GM19438 (cell line): ENCODE measurements around the gene BCL11B.

Experiments used
- ATAC-seq: cut with Tn5 transposase; IDR thresholded peaks from one replicate; pipeline ENCODE4 v1.9.1; 2021; ENCODE audit warnings: low read depth; ENCODE audit not compliant: unreplicated experiment

The BCL11B gene

GRCh38 chr14:99173086-99173485 is 98.9 kb downstream of the BCL11B start:
- ATAC-seq, result no peak

GRCh38 chr14:99171396-99171795 is 100.6 kb downstream of the BCL11B start:
- ATAC-seq, result no peak

- no peak for ATAC-seq
Observed at GRCh38 chr14:99169776-99170356, 102.1 kb downstream of the BCL11B start.

GRCh38 chr14:99168330-99168729 is 103.7 kb downstream of the BCL11B start:
- ATAC-seq, result no peak

- no peak for ATAC-seq
Observed at GRCh38 chr14:99166506-99166905, 105.5 kb downstream of the BCL11B start.

GRCh38 chr14:99164712-99165111 is 107.3 kb downstream of the BCL11B start:
- ATAC-seq, result no peak

- ATAC-seq, result no peak
Observed at GRCh38 chr14:99163446-99163845, 108.6 kb downstream of the BCL11B start.

GRCh38 chr14:99159341-99160340 is 112.4 kb downstream of the BCL11B start:
- no peak for ATAC-seq

- no peak for ATAC-seq
Observed at GRCh38 chr14:99158646-99159165, 113.3 kb downstream of the BCL11B start.

GRCh38 chr14:99158150-99158549 is 113.8 kb downstream of the BCL11B start:
- ATAC-seq, result no peak

- ATAC-seq, result no peak
Observed at GRCh38 chr14:99157676-99158075, 114.3 kb downstream of the BCL11B start.

GRCh38 chr14:99157246-99157645 is 114.8 kb downstream of the BCL11B start:
- ATAC-seq, result no peak

- no peak for ATAC-seq
Observed at GRCh38 chr14:99156814-99157213, 115.2 kb downstream of the BCL11B start.

- no peak for ATAC-seq
Observed at GRCh38 chr14:99156090-99156425, 115.9 kb downstream of the BCL11B start.

GRCh38 chr14:99155173-99156089 is 116.6 kb downstream of the BCL11B start:
- no peak for ATAC-seq

- no peak for ATAC-seq
Observed at GRCh38 chr14:99150236-99150635, 121.8 kb downstream of the BCL11B start.

- ATAC-seq, result no peak
Observed at GRCh38 chr14:99148861-99149610, 123.0 kb downstream of the BCL11B start.

GRCh38 chr14:99148131-99148530 is 123.9 kb downstream of the BCL11B start:
- ATAC-seq, result no peak

- no peak for ATAC-seq
Observed at GRCh38 chr14:99147366-99147740, 124.6 kb downstream of the BCL11B start.
